Neural cell (in vitro differentiated cells): ENCODE measurements around the gene TPGS1. TPM values are rescaled to one million over a fixed set of nuclear protein-coding genes. Genes with fewer than 3 reads are reported as not detected.

Experiments used
- H2AFZ ChIP-seq: fragments of 200-600, 300-800 bp; sonication (generic), shearing (Covaris generic); 2 replicates; pipeline ENCODE4 v1.6.0; 2014; ENCODE audit warnings: low read depth, mild to moderate bottlenecking, antibody characterized with exemption, low read length, moderate library complexity
- H3F3A ChIP-seq: fragments of 200-600 bp; shearing (Covaris generic); 2 replicates; pipeline ENCODE4 v1.6.1; 2016; ENCODE audit warnings: mild to moderate bottlenecking, moderate library complexity, mixed read lengths, antibody characterized with exemption, low read length; ENCODE audit not compliant: insufficient read depth, poor library complexity, severe bottlenecking
- H3K27ac ChIP-seq: fragments of 200-600, 300-800 bp; sonication (generic), shearing (Covaris generic); 2 replicates; pipeline ENCODE4 v1.5.1; 2014; ENCODE audit warnings: mild to moderate bottlenecking, low read length, moderate library complexity
- H3K27me3 ChIP-seq: fragments of 300-800, 200-600 bp; sonication (generic), shearing (Covaris generic); 2 replicates; pipeline ENCODE4 v1.6.0; 2014; ENCODE audit warnings: mild to moderate bottlenecking, low read depth, low read length, moderate library complexity; ENCODE audit not compliant: insufficient read depth
- H3K36me3 ChIP-seq: fragments of 300-800, 200-600 bp; sonication (generic), shearing (Covaris generic); 2 replicates; pipeline ENCODE4 v1.5.1; 2014; ENCODE audit warnings: mild to moderate bottlenecking, antibody characterized with exemption, low read length, moderate library complexity; ENCODE audit not compliant: insufficient read depth
- H3K4me2 ChIP-seq: fragments of 300-800, 200-600 bp; sonication (generic), shearing (Covaris generic); 2 replicates; pipeline ENCODE4 v1.6.0; 2014; ENCODE audit warnings: mild to moderate bottlenecking, low read length
- H3K4me3 ChIP-seq: fragments of 300-800, 200-600 bp; sonication (generic), shearing (Covaris generic); 2 replicates; pipeline ENCODE4 v1.5.1; 2014; ENCODE audit warnings: mild to moderate bottlenecking, low read length, moderate library complexity
- H3K79me2 ChIP-seq: fragments of 200-600 bp; shearing (Covaris generic); replicated peaks from 2 replicates; pipeline ENCODE4 v1.6.0; 2014; ENCODE audit warnings: mild to moderate bottlenecking, low read length, moderate library complexity; ENCODE audit not compliant: insufficient read depth
- H3K9ac ChIP-seq: fragments of 300-800, 200-600 bp; sonication (generic), shearing (Covaris generic); 2 replicates; pipeline ENCODE4 v1.6.1; 2016; ENCODE audit warnings: mild to moderate bottlenecking, low read length, mixed read lengths
- H3K9me2 ChIP-seq: fragments of 200-600 bp; shearing (Covaris generic); 2 replicates; pipeline ENCODE4 v1.6.1; 2016; ENCODE audit warnings: mild to moderate bottlenecking, low read length, mixed read lengths; ENCODE audit not compliant: insufficient read depth
- H3K9me3 ChIP-seq: fragments of 200-600, 300-800 bp; sonication (generic), shearing (Covaris generic); 2 replicates; pipeline ENCODE4 v1.6.1; 2016; ENCODE audit warnings: mild to moderate bottlenecking, mixed run types, low read length, moderate library complexity, mixed read lengths
- H4K20me1 ChIP-seq: fragments of 200-600 bp; shearing (Covaris generic); 2 replicates; pipeline ENCODE4 v1.6.1; 2016; ENCODE audit warnings: mild to moderate bottlenecking, mixed run types; ENCODE audit not compliant: insufficient read depth
- CTCF ChIP-seq: fragments of 450-650 bp; IDR thresholded peaks from 2 replicates; pipeline ENCODE4 v1.5.1; 2014; ENCODE audit warnings: antibody characterized with exemption, mild to moderate bottlenecking, moderate library complexity; ENCODE audit not compliant: poor library complexity, severe bottlenecking
- EP300 ChIP-seq: fragments of 450-650 bp; conservative IDR thresholded peaks from 2 replicates; pipeline ENCODE4 v1.6.1; 2014; ENCODE audit warnings: antibody characterized with exemption, mild to moderate bottlenecking, moderate library complexity; ENCODE audit not compliant: poor library complexity, severe bottlenecking
- EZH2 ChIP-seq: fragments of 200-600, 300-800 bp; shearing (Covaris generic), sonication (generic); IDR thresholded peaks from 2 replicates; pipeline ENCODE4 v1.6.1; 2014; ENCODE audit warnings: antibody characterized with exemption, low read length, borderline replicate concordance, mild to moderate bottlenecking; ENCODE audit not compliant: insufficient read depth, poor library complexity, severe bottlenecking
- MXI1 ChIP-seq: fragments of 450-650 bp; conservative IDR thresholded peaks from 2 replicates; pipeline ENCODE4 v1.6.1; 2014; ENCODE audit warnings: antibody characterized with exemption, mild to moderate bottlenecking; ENCODE audit not compliant: poor library complexity, severe bottlenecking
- POLR2AphosphoS5 ChIP-seq: IDR thresholded peaks from 2 replicates; pipeline ENCODE4 v1.6.1; 2012
- RAD21 ChIP-seq: fragments of 450-650 bp; conservative IDR thresholded peaks from 2 replicates; pipeline ENCODE4 v1.6.1; 2014; ENCODE audit warnings: antibody characterized with exemption, mild to moderate bottlenecking, moderate library complexity
- REST ChIP-seq: IDR thresholded peaks from 2 replicates; pipeline ENCODE4 v1.6.1; 2012; ENCODE audit warnings: borderline replicate concordance
- SMC3 ChIP-seq: fragments of 450-650 bp; conservative IDR thresholded peaks from 2 replicates; pipeline ENCODE4 v1.6.1; 2014; ENCODE audit warnings: antibody characterized with exemption, mild to moderate bottlenecking, moderate library complexity; ENCODE audit not compliant: poor library complexity
- TAF1 ChIP-seq: IDR thresholded peaks from 2 replicates; pipeline ENCODE4 v1.6.1; 2012; ENCODE audit warnings: low read depth
- polyA plus RNA-seq: library from polyadenylated mRNA; depleted of rRNA; stranded (reverse); fragments of >200 nt; gene quantifications from 2 replicates; pipeline ENCODE4 v1.2.3, GENCODE V29; 2014

The TPGS1 gene
- polyA plus RNA-seq, 1 donor from 2014 or later: 79.6 TPM

- H3K4me2 ChIP-seq: peak overlapping the region; percentile 80
- no peaks in the 10 kb centered on the region for H3K27me3 ChIP-seq
- H3K9me3 ChIP-seq: no peaks in the 10 kb centered on the region
- no peaks in the 10 kb centered on the region for H3K36me3 ChIP-seq
- H3K27ac ChIP-seq: peak overlapping the region; percentile 57
- H3F3A ChIP-seq: no peaks in the 10 kb centered on the region
- H3K79me2 ChIP-seq: no peaks in the 10 kb centered on the region
- no peak for TF ChIP-seq REST
- TF ChIP-seq EZH2: no peak
- TF ChIP-seq MXI1: no peak
- TF ChIP-seq CTCF: no peak
- no peak for TF ChIP-seq SMC3
- TF ChIP-seq RAD21: no peak
- peak overlapping the region; percentile 51 for H2AFZ ChIP-seq
- no peaks in the 10 kb centered on the region for H4K20me1 ChIP-seq
- peak overlapping the region; percentile 85 for H3K4me3 ChIP-seq
- H3K9ac ChIP-seq: peak overlapping the region; percentile 91
- H3K9me2 ChIP-seq: no peaks in the 10 kb centered on the region
These were observed 17.7 kb upstream of the TPGS1 start for GRCh38 chr19:489418-490196.

- Histone ChIP-seq H3K79me2 (no peaks in the 10 kb centered on the region), H3K36me3 (no peaks in the 10 kb centered on the region), H3F3A (no peaks in the 10 kb centered on the region), H3K9ac (no peak overlapping the region), H3K9me2 (no peaks in the 10 kb centered on the region), H3K27me3 (peaks cover 3% of the 10 kb centered on the region), H2AFZ (no peak overlapping the region), H3K4me2 (no peak overlapping the region), H3K9me3 (no peaks in the 10 kb centered on the region), H4K20me1 (no peaks in the 10 kb centered on the region), H3K4me3 (no peak overlapping the region), H3K27ac (no peak overlapping the region)
- TF ChIP-seq MXI1: no peak
- no peak for TF ChIP-seq POLR2AphosphoS5
- TF ChIP-seq EZH2: no peak
- TF ChIP-seq REST: no peak
- no peak for TF ChIP-seq EP300
- TF ChIP-seq RAD21: no peak
- TF ChIP-seq TAF1: no peak
- no peak for TF ChIP-seq CTCF
- TF ChIP-seq SMC3: no peak
These were observed 16.1 kb upstream of the TPGS1 start for GRCh38 chr19:491146-491741.
